ENCODE data around the gene PACS2. TPM values are rescaled to one million over a fixed set of nuclear protein-coding genes. Genes with fewer than 3 reads are reported as not detected.

PACS2 gene
- total RNA-seq, 3 donors from 2014 or later: 46.0 to 70.9 (median 67.8) TPM

- intact Hi-C loops (cut with DNase I; ENCODE audit: low total_unique reads): no loop called here
- Histone ChIP-seq H3K4me1 (peaks cover 0 to 7% of the 10 kb centered on the region in 2 donors), H3K9me3 (no peaks in the 10 kb centered on the region), H3K27ac (no peak overlapping the region), H3K4me3 (peak overlapping the region; percentile 28 to 68 (median 47)), H3K27me3 (peaks cover 0 to 4% of the 10 kb centered on the region in 2 donors), H3K36me3 (no peaks in the 10 kb centered on the region)
- DNase-seq (ENCODE audit: low spot score in 2 of 2): no peak
- TF ChIP-seq POLR2AphosphoS5 (IDR thresholded peaks at IDR 0.05): no peak
- TF ChIP-seq POLR2A (IDR thresholded peaks at IDR 0.05): no peak
- TF ChIP-seq, protein P1, sequence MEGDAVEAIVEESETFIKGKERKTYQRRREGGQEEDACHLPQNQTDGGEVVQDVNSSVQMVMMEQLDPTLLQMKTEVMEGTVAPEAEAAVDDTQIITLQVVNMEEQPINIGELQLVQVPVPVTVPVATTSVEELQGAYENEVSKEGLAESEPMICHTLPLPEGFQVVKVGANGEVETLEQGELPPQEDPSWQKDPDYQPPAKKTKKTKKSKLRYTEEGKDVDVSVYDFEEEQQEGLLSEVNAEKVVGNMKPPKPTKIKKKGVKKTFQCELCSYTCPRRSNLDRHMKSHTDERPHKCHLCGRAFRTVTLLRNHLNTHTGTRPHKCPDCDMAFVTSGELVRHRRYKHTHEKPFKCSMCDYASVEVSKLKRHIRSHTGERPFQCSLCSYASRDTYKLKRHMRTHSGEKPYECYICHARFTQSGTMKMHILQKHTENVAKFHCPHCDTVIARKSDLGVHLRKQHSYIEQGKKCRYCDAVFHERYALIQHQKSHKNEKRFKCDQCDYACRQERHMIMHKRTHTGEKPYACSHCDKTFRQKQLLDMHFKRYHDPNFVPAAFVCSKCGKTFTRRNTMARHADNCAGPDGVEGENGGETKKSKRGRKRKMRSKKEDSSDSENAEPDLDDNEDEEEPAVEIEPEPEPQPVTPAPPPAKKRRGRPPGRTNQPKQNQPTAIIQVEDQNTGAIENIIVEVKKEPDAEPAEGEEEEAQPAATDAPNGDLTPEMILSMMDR (IDR thresholded peaks at IDR 0.05): no peak
Observed at GRCh38 chr14:105411017-105411941, 96.7 kb downstream of the PACS2 start.

DNA sequence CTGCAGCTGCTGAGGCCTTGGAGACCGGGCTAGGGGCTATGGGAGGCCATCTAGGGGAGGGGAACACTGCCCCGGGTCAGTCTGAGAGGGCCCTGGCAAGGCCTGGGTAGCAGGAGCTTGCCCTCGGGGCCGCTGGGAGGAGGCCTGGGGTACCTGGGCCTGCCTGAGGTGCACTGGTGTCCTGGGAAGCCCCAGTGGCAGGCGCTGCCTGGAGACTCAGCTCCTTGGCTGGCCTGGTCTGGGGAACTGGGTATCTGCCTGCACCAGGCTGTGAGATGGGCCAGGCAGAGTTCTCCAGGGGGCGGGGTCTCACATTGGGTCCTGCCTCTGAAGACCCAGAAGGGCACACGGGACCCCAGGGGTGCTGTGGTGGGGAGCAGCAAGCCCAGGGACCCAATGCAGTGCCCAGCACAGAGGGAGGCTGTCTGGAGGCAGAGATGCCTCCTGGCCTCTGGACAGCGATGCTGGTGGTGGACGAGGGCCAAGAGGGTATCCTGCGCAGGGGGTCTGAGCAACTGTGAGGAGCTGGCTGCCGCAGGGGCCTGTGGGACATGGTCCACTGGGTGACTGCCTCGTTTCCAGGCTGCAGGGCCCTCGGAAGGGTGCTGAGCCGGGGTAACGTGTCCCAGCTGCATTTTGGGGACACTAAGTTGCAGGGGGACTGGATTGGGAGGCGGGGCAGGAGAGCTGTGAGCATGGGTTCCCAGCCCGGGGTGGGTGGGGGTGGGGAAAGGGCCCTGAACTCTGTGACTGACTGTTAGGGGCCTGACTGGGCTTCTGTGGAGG lies 97.6 kb downstream of the PACS2 start:
- intact Hi-C loops (cut with DNase I; ENCODE audit: low total_unique reads): no loop called here
- Histone ChIP-seq H3K4me3 (peak overlapping the region in 1 of 3 donors; percentile 68), H3K27me3 (peaks cover 0 to 4% of the 10 kb centered on the region in 2 donors), H3K4me1 (peaks cover 0 to 7% of the 10 kb centered on the region in 2 donors), H3K36me3 (no peaks in the 10 kb centered on the region), H3K27ac (no peak overlapping the region), H3K9me3 (no peaks in the 10 kb centered on the region)
- no peak for DNase-seq (ENCODE audit: low spot score in 2 of 2)
- no peak for TF ChIP-seq POLR2A (IDR thresholded peaks at IDR 0.05)
- TF ChIP-seq, protein P1 (IDR thresholded peaks at IDR 0.05): no peak
- no peak for TF ChIP-seq POLR2AphosphoS5 (IDR thresholded peaks at IDR 0.05)

- TF ChIP-seq, protein P1 (IDR thresholded peaks at IDR 0.05): no peak
- TF ChIP-seq POLR2A (IDR thresholded peaks at IDR 0.05): no peak
- TF ChIP-seq POLR2AphosphoS5 (IDR thresholded peaks at IDR 0.05): no peak
- no peaks in the 10 kb centered on the region for H3K9me3 ChIP-seq
- no peaks in the 10 kb centered on the region for H3K36me3 ChIP-seq
- no peak overlapping the region for H3K27ac ChIP-seq
- intact Hi-C loops (cut with DNase I; ENCODE audit: low total_unique reads): no loop called here
- peaks cover 0 to 4% of the 10 kb centered on the region in 2 donors for H3K27me3 ChIP-seq
- DNase-seq (ENCODE audit: low spot score in 2 of 2): no peak
- H3K4me1 ChIP-seq: peaks cover 0 to 7% of the 10 kb centered on the region in 2 donors
- H3K4me3 ChIP-seq: no peak overlapping the region
Observed at GRCh38 chr14:105412771-105413543, 98.4 kb downstream of the PACS2 start.

DNA sequence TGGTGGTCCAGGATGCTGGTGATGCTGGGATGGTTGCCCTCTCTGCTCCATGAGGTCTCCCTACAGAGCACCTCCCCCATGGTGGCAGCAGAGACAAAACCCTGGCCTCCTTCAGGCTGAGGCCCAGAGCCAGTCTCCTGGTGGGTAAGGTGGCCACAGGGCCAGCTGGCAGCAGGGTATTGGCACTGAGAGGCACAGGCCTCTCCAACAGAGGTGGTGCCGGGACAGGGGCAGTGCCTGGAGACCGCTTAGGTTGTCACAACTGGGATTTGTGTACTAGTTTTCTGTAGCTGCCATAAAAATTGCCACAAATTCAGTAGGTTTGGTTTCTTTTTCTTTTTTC lies 99.0 kb downstream of the PACS2 start:
- no peak for DNase-seq (ENCODE audit: low spot score in 2 of 2)
- no peak overlapping the region for H3K4me3 ChIP-seq
- no peak overlapping the region for H3K27ac ChIP-seq
- intact Hi-C loops (cut with DNase I; ENCODE audit: low total_unique reads): no loop called here
- no peak for TF ChIP-seq POLR2A (IDR thresholded peaks at IDR 0.05)
- TF ChIP-seq, protein P1 (IDR thresholded peaks at IDR 0.05): no peak
- TF ChIP-seq POLR2AphosphoS5 (IDR thresholded peaks at IDR 0.05): no peak
- no peaks in the 10 kb centered on the region for H3K9me3 ChIP-seq
- peaks cover 0 to 7% of the 10 kb centered on the region in 2 donors for H3K4me1 ChIP-seq
- peaks cover 0 to 4% of the 10 kb centered on the region in 2 donors for H3K27me3 ChIP-seq
- no peaks in the 10 kb centered on the region for H3K36me3 ChIP-seq

Data from breast epithelium (tissue), 4 donors.